ENCODE data around the gene ALPI. TPM values are rescaled to one million over a fixed set of nuclear protein-coding genes. Genes with fewer than 3 reads are reported as not detected.

Gene ALPI
- total RNA-seq, 1 donor from 2014 or later, result not detected

GRCh38 chr2:232478571-232479340, 22.8 kb downstream of the ALPI start:
- Histone ChIP-seq H3K4me3 (ENCODE audit: low read depth, low read length) (no peak overlapping the region), H3K27me3 (ENCODE audit: control insufficient read depth, insufficient read depth, low read length) (peaks cover 33% of the 10 kb centered on the region), H3K36me3 (ENCODE audit: control insufficient read depth, insufficient read depth, low read length) (no peaks in the 10 kb centered on the region)
- no peak for TF ChIP-seq CTCF (IDR thresholded peaks at IDR 0.05; ENCODE audit: insufficient read depth, low read length, poor library complexity, severe bottlenecking)
- no peak for DNase-seq (ENCODE audit: low read depth)

- Histone ChIP-seq H3K4me3 (ENCODE audit: low read depth, low read length) (no peak overlapping the region), H3K36me3 (ENCODE audit: control insufficient read depth, insufficient read depth, low read length) (no peaks in the 10 kb centered on the region), H3K27me3 (ENCODE audit: control insufficient read depth, insufficient read depth, low read length) (peaks cover 37% of the 10 kb centered on the region)
- DNase-seq (ENCODE audit: low read depth), result no peak
- no peak for TF ChIP-seq CTCF (IDR thresholded peaks at IDR 0.05; ENCODE audit: insufficient read depth, low read length, poor library complexity, severe bottlenecking)
Observed at GRCh38 chr2:232479341-232480200, 23.6 kb downstream of the ALPI start.

GRCh38 chr2:232480201-232481190, 24.5 kb downstream of the ALPI start:
- Histone ChIP-seq H3K27me3 (ENCODE audit: control insufficient read depth, insufficient read depth, low read length) (peaks cover 39% of the 10 kb centered on the region), H3K36me3 (ENCODE audit: control insufficient read depth, insufficient read depth, low read length) (no peaks in the 10 kb centered on the region)
- TF ChIP-seq CTCF (IDR thresholded peaks at IDR 0.05; ENCODE audit: insufficient read depth, low read length, poor library complexity, severe bottlenecking), result no peak

GRCh38 chr2:232481322-232482140, 25.6 kb downstream of the ALPI start:
- Histone ChIP-seq H3K36me3 (ENCODE audit: control insufficient read depth, insufficient read depth, low read length) (no peaks in the 10 kb centered on the region), H3K27me3 (ENCODE audit: control insufficient read depth, insufficient read depth, low read length) (peaks cover 49% of the 10 kb centered on the region), H3K4me3 (ENCODE audit: low read depth, low read length) (no peak overlapping the region)
- no peak for DNase-seq (ENCODE audit: low read depth)
- TF ChIP-seq CTCF (IDR thresholded peaks at IDR 0.05; ENCODE audit: insufficient read depth, low read length, poor library complexity, severe bottlenecking), result no peak

More at GRCh38 chr2:232480201-232481190, 24.5 kb downstream of the ALPI start:
- no peak overlapping the region for H3K4me3 ChIP-seq (ENCODE audit: low read depth, low read length)
- no peak for DNase-seq (ENCODE audit: low read depth)
